ENCODE measurements around the gene ADGRB3. TPM values are rescaled to one million over a fixed set of nuclear protein-coding genes. Genes with fewer than 3 reads are reported as not detected.

ADGRB3 gene
- total RNA-seq, 2 donors from 2014 or later, result not detected

GRCh38 chr6:69232496-69232895 is 597.4 kb downstream of the ADGRB3 start:
- ATAC-seq (no peak), DNase-seq (no peak)
- no peak overlapping the region for H3K27ac Mint-ChIP-seq
- H3K4me1 Mint-ChIP-seq, result no peaks in the 10 kb centered on the region
- peaks cover 2% of the 10 kb centered on the region for H3K9me3 ChIP-seq (ENCODE audit: control insufficient read depth, low read length, poor library complexity, severe bottlenecking)
- no peaks in the 10 kb centered on the region for H3K36me3 Mint-ChIP-seq (ENCODE audit: low read depth)
- H3K4me3 Mint-ChIP-seq, result no peak overlapping the region
- no peaks in the 10 kb centered on the region for H3K27me3 Mint-ChIP-seq

GRCh38 chr6:69232911-69233448 is 597.9 kb downstream of the ADGRB3 start:
- Mint-ChIP-seq H3K4me1 (no peaks in the 10 kb centered on the region), H3K27ac (no peak overlapping the region), H3K4me3 (no peak overlapping the region), H3K27me3 (no peaks in the 10 kb centered on the region), H3K36me3 (ENCODE audit: low read depth) (no peaks in the 10 kb centered on the region)
- peak; percentile 73 for ATAC-seq
- no peaks in the 10 kb centered on the region for H3K9me3 ChIP-seq (ENCODE audit: control insufficient read depth, low read length, poor library complexity, severe bottlenecking)
- peak; percentile 7 to 18 (median 9) for DNase-seq

GRCh38 chr6:69238067-69238466 is 603.0 kb downstream of the ADGRB3 start:
- H3K4me1 Mint-ChIP-seq, result no peaks in the 10 kb centered on the region
- no peak for DNase-seq
- H3K27me3 Mint-ChIP-seq, result no peaks in the 10 kb centered on the region
- no peak for ATAC-seq
- H3K36me3 Mint-ChIP-seq (ENCODE audit: low read depth), result no peaks in the 10 kb centered on the region
- H3K4me3 Mint-ChIP-seq, result no peak overlapping the region
- H3K27ac Mint-ChIP-seq, result no peak overlapping the region
- no peaks in the 10 kb centered on the region for H3K9me3 ChIP-seq (ENCODE audit: control insufficient read depth, low read length, poor library complexity, severe bottlenecking)

GRCh38 chr6:69246983-69247382 is 611.9 kb downstream of the ADGRB3 start:
- Mint-ChIP-seq H3K27me3 (no peaks in the 10 kb centered on the region), H3K27ac (no peak overlapping the region), H3K4me1 (no peaks in the 10 kb centered on the region), H3K4me3 (no peak overlapping the region), H3K36me3 (ENCODE audit: low read depth) (no peaks in the 10 kb centered on the region)
- H3K9me3 ChIP-seq (ENCODE audit: control insufficient read depth, low read length, poor library complexity, severe bottlenecking), result no peaks in the 10 kb centered on the region
- DNase-seq (no peak), ATAC-seq (no peak)

GRCh38 chr6:69261010-69261409 is 625.9 kb downstream of the ADGRB3 start:
- DNase-seq (no peak), ATAC-seq (no peak)
- H3K9me3 ChIP-seq (ENCODE audit: control insufficient read depth, low read length, poor library complexity, severe bottlenecking), result no peaks in the 10 kb centered on the region
- Mint-ChIP-seq H3K27ac (no peak overlapping the region), H3K36me3 (ENCODE audit: low read depth) (no peaks in the 10 kb centered on the region), H3K4me1 (no peaks in the 10 kb centered on the region), H3K27me3 (no peaks in the 10 kb centered on the region), H3K4me3 (no peak overlapping the region)

- Mint-ChIP-seq H3K27ac (no peak overlapping the region), H3K4me1 (no peaks in the 10 kb centered on the region), H3K27me3 (no peaks in the 10 kb centered on the region), H3K36me3 (ENCODE audit: low read depth) (no peaks in the 10 kb centered on the region), H3K4me3 (no peak overlapping the region)
- ATAC-seq, result no peak
- no peak for DNase-seq
- H3K9me3 ChIP-seq (ENCODE audit: control insufficient read depth, low read length, poor library complexity, severe bottlenecking), result no peaks in the 10 kb centered on the region
Measured at GRCh38 chr6:69263297-69263696, 628.2 kb downstream of the ADGRB3 start.

GRCh38 chr6:69265090-69265489 is 630.0 kb downstream of the ADGRB3 start:
- no peaks in the 10 kb centered on the region for H3K27me3 Mint-ChIP-seq
- ATAC-seq (no peak), DNase-seq (no peak)
- no peaks in the 10 kb centered on the region for H3K36me3 Mint-ChIP-seq (ENCODE audit: low read depth)
- no peaks in the 10 kb centered on the region for H3K4me1 Mint-ChIP-seq
- no peak overlapping the region for H3K4me3 Mint-ChIP-seq
- no peak overlapping the region for H3K27ac Mint-ChIP-seq
- no peaks in the 10 kb centered on the region for H3K9me3 ChIP-seq (ENCODE audit: control insufficient read depth, low read length, poor library complexity, severe bottlenecking)

- Mint-ChIP-seq H3K27ac (no peak overlapping the region), H3K4me3 (no peak overlapping the region), H3K4me1 (no peaks in the 10 kb centered on the region), H3K36me3 (ENCODE audit: low read depth) (no peaks in the 10 kb centered on the region), H3K27me3 (no peaks in the 10 kb centered on the region)
- DNase-seq (no peak), ATAC-seq (no peak)
- no peaks in the 10 kb centered on the region for H3K9me3 ChIP-seq (ENCODE audit: control insufficient read depth, low read length, poor library complexity, severe bottlenecking)
Measured at GRCh38 chr6:69265706-69266105, 630.6 kb downstream of the ADGRB3 start.

GRCh38 chr6:69276204-69276603 is 641.1 kb downstream of the ADGRB3 start:
- DNase-seq, result no peak
- Mint-ChIP-seq H3K27ac (no peak overlapping the region), H3K4me3 (no peak overlapping the region), H3K4me1 (no peaks in the 10 kb centered on the region), H3K36me3 (ENCODE audit: low read depth) (no peaks in the 10 kb centered on the region), H3K27me3 (no peaks in the 10 kb centered on the region)
- no peaks in the 10 kb centered on the region for H3K9me3 ChIP-seq (ENCODE audit: control insufficient read depth, low read length, poor library complexity, severe bottlenecking)
- no peak for ATAC-seq

GRCh38 chr6:69279805-69280204 is 644.7 kb downstream of the ADGRB3 start:
- Mint-ChIP-seq H3K4me3 (no peak overlapping the region), H3K27ac (no peak overlapping the region), H3K36me3 (ENCODE audit: low read depth) (no peaks in the 10 kb centered on the region), H3K4me1 (no peaks in the 10 kb centered on the region), H3K27me3 (no peaks in the 10 kb centered on the region)
- DNase-seq (no peak), ATAC-seq (no peak)
- no peaks in the 10 kb centered on the region for H3K9me3 ChIP-seq (ENCODE audit: control insufficient read depth, low read length, poor library complexity, severe bottlenecking)

- no peak overlapping the region for H3K4me3 Mint-ChIP-seq
- H3K9me3 ChIP-seq (ENCODE audit: control insufficient read depth, low read length, poor library complexity, severe bottlenecking), result no peaks in the 10 kb centered on the region
- DNase-seq, result no peak
- no peaks in the 10 kb centered on the region for H3K36me3 Mint-ChIP-seq (ENCODE audit: low read depth)
- no peaks in the 10 kb centered on the region for H3K27me3 Mint-ChIP-seq
- no peak overlapping the region for H3K27ac Mint-ChIP-seq
- no peaks in the 10 kb centered on the region for H3K4me1 Mint-ChIP-seq
- ATAC-seq, result no peak
Measured at GRCh38 chr6:69280858-69281257, 645.8 kb downstream of the ADGRB3 start.

- ATAC-seq (no peak), DNase-seq (no peak)
- Mint-ChIP-seq H3K27ac (no peak overlapping the region), H3K4me1 (no peaks in the 10 kb centered on the region), H3K36me3 (ENCODE audit: low read depth) (no peaks in the 10 kb centered on the region), H3K27me3 (no peaks in the 10 kb centered on the region), H3K4me3 (no peak overlapping the region)
- H3K9me3 ChIP-seq (ENCODE audit: control insufficient read depth, low read length, poor library complexity, severe bottlenecking), result no peaks in the 10 kb centered on the region
Measured at GRCh38 chr6:69284176-69284730, 649.2 kb downstream of the ADGRB3 start.

GRCh38 chr6:69285054-69285453 is 650.0 kb downstream of the ADGRB3 start:
- no peak for ATAC-seq
- H3K27me3 Mint-ChIP-seq, result no peaks in the 10 kb centered on the region
- H3K4me1 Mint-ChIP-seq, result no peaks in the 10 kb centered on the region
- no peak overlapping the region for H3K27ac Mint-ChIP-seq
- no peak overlapping the region for H3K4me3 Mint-ChIP-seq
- H3K9me3 ChIP-seq (ENCODE audit: control insufficient read depth, low read length, poor library complexity, severe bottlenecking), result no peaks in the 10 kb centered on the region
- no peaks in the 10 kb centered on the region for H3K36me3 Mint-ChIP-seq (ENCODE audit: low read depth)
- DNase-seq, result no peak

GRCh38 chr6:69286331-69286730 is 651.2 kb downstream of the ADGRB3 start:
- no peaks in the 10 kb centered on the region for H3K9me3 ChIP-seq (ENCODE audit: control insufficient read depth, low read length, poor library complexity, severe bottlenecking)
- Mint-ChIP-seq H3K27ac (no peak overlapping the region), H3K4me1 (no peaks in the 10 kb centered on the region), H3K36me3 (ENCODE audit: low read depth) (no peaks in the 10 kb centered on the region), H3K27me3 (no peaks in the 10 kb centered on the region), H3K4me3 (no peak overlapping the region)
- ATAC-seq, result no peak
- no peak for DNase-seq
